Endothelial cell of umbilical vein (primary cell): ENCODE results near the gene CRK.

Experiments
- CTCF ChIP-seq, 2 donors: IDR thresholded peaks; 1 replicate in 1 of 2; 2 replicates in 1 of 2; pipeline ENCODE4 v1.5.1; 2011; ENCODE audit warnings: low read length in 2 of 2, mild to moderate bottlenecking in 2 of 2, moderate library complexity in 2 of 2, control low read depth in 1 of 2, inconsistent platforms in 1 of 2, low read depth in 1 of 2; ENCODE audit not compliant: insufficient read depth in 1 of 2; ENCODE audit errors: extremely low read depth in 1 of 2
- GATA2 ChIP-seq: IDR thresholded peaks from 2 replicates; pipeline ENCODE4 v1.7.0; 2011; ENCODE audit warnings: low read depth, mild to moderate bottlenecking, moderate library complexity, mixed read lengths, low read length; ENCODE audit not compliant: insufficient read length, insufficient read depth
- JUN ChIP-seq: IDR thresholded peaks from 2 replicates; pipeline ENCODE4 v1.6.1; 2011; ENCODE audit warnings: borderline replicate concordance, low read depth; ENCODE audit not compliant: insufficient read length, insufficient read depth
- POLR2A ChIP-seq: IDR thresholded peaks from 2 replicates; pipeline ENCODE4 v1.6.1; 2012; ENCODE audit warnings: low read depth, mild to moderate bottlenecking, control low read depth, low read length

- TF ChIP-seq POLR2A (no peak), JUN (no peak), CTCF (IDR thresholded peaks at IDR 0.05; ENCODE audit: extremely low read depth in 1 of 2, insufficient read depth in 1 of 2, low read depth in 1 of 2, low read length in 2 of 2) (no peak), GATA2 (no peak)
Measured at GRCh38 chr17:1496869-1497268, 40.8 kb upstream of the CRK start.
